Measurements from ENCODE around the gene TGFBR3. TPM values are rescaled to one million over a fixed set of nuclear protein-coding genes. Genes with fewer than 3 reads are reported as not detected.

The TGFBR3 gene
- total and polyA plus RNA-seq, 4 donors = 3.6 to 81.5 (median 33.4) TPM

DNA sequence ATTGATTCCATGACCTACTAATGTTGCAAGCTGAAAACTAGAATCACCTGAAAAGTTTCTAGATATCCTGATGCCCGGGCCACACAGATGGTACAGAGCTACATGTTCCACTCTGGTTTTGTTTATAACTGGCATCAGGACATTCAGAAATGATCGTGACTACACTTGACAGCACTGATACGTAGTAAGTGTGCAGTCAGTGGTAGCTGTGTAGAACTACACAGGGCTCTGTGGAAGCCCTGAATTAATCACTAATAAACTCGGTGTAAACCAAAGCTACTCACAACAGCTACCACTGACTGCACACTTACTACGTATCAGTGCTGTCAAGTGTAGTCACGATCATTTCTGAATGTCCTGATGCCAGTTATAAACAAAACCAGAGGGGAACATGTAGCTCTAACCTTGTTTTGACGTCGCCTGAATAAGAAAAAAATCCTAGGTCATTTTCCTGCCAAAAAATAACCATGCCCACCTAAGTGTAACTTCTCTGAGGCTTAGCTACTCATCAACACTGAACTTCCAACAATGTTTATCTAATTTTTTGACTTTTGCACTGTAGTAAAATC, 149.7 kb downstream of the TGFBR3 start:
- no peak overlapping the region for H3K4me3 ChIP-seq (ENCODE audit: low read length in 2 of 2)
- intact Hi-C loops (cut with DNase I) = loop anchor here in 1 of 2 donors (5.0 kb wide), 1 partner anchor 151 kb away; the partner anchor contains the start of gene TGFBR3
- DNase-seq = no peak
- no peaks in the 10 kb centered on the region for H3K27me3 ChIP-seq (ENCODE audit: control insufficient read depth in 1 of 2, insufficient read depth in 2 of 2, low read length in 1 of 2)
- WGBS, 2 donors = 30 to 31% methylated on average over 8 of the region's 8 CpGs
- peak overlapping the region; percentile 31 to 97 for H3K27ac ChIP-seq (ENCODE audit: low read depth in 1 of 2, low read length in 2 of 2)
- no peaks in the 10 kb centered on the region for H3K36me3 ChIP-seq (ENCODE audit: control insufficient read depth in 1 of 2, insufficient read depth in 2 of 2, low read length in 1 of 2)
- no peaks in the 10 kb centered on the region for H3K9me3 ChIP-seq (ENCODE audit: control insufficient read depth, low read length)
- ATAC-seq (ENCODE audit: low FRiP score) = no peak
- peaks cover 3 to 8% of the 10 kb centered on the region in 2 donors for H3K4me1 ChIP-seq (ENCODE audit: control insufficient read depth in 1 of 2, insufficient read depth in 2 of 2, low read length in 2 of 2)

DNA sequence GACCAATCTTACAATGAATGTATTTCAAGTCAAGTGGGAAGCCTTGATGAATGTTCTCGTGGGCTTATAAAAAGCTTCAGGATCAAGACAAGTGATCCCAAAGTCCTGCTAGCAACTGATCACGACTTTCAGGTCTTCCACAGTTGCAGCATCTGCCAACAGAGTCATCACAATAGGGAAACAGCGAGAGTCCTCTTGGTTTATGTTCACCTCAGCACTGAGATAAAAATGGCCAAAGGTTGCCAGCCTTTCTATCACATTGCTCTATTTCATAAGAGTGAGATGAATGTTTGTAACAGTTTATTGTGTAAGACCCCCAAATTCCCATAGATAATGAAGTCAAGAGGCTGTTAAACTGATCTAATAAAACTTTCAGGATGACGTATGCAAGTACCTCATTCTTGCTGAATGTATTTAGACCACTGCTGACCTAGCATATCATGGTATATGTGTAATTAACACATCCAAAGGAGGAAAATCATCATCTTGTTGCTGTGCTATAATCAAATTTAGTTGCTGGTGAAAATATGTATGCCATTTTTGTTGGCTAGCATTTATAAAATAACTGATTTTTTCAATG, 150.6 kb downstream of the TGFBR3 start:
- Histone ChIP-seq H3K4me1 (ENCODE audit: control insufficient read depth in 1 of 2, insufficient read depth in 2 of 2, low read length in 2 of 2) (peaks cover 3 to 8% of the 10 kb centered on the region in 2 donors), H3K4me3 (ENCODE audit: low read length in 2 of 2) (no peak overlapping the region), H3K9me3 (ENCODE audit: control insufficient read depth, low read length) (no peaks in the 10 kb centered on the region), H3K36me3 (ENCODE audit: control insufficient read depth in 1 of 2, insufficient read depth in 2 of 2, low read length in 1 of 2) (no peaks in the 10 kb centered on the region), H3K27ac (ENCODE audit: low read depth in 1 of 2, low read length in 2 of 2) (no peak overlapping the region), H3K27me3 (ENCODE audit: control insufficient read depth in 1 of 2, insufficient read depth in 2 of 2, low read length in 1 of 2) (no peaks in the 10 kb centered on the region)
- ATAC-seq (ENCODE audit: low FRiP score) = no peak
- intact Hi-C loops (cut with DNase I) = loop anchor here in 1 of 2 donors (5.0 kb wide), 1 partner anchor 152 kb away; the partner anchor contains the start of gene TGFBR3
- no peak for DNase-seq
- 96 to 99% methylated on average over 4 of the region's 4 CpGs for WGBS, 2 donors

- ATAC-seq (ENCODE audit: low FRiP score) = no peak
- Histone ChIP-seq H3K4me3 (ENCODE audit: low read length in 2 of 2) (no peak overlapping the region), H3K9me3 (ENCODE audit: control insufficient read depth, low read length) (no peaks in the 10 kb centered on the region), H3K27me3 (ENCODE audit: control insufficient read depth in 1 of 2, insufficient read depth in 2 of 2, low read length in 1 of 2) (no peaks in the 10 kb centered on the region), H3K4me1 (ENCODE audit: control insufficient read depth in 1 of 2, insufficient read depth in 2 of 2, low read length in 2 of 2) (peaks cover 3 to 8% of the 10 kb centered on the region in 2 donors), H3K27ac (ENCODE audit: low read depth in 1 of 2, low read length in 2 of 2) (no peak overlapping the region), H3K36me3 (ENCODE audit: control insufficient read depth in 1 of 2, insufficient read depth in 2 of 2, low read length in 1 of 2) (no peaks in the 10 kb centered on the region)
- DNase-seq = no peak
- intact Hi-C loops (cut with DNase I) = loop anchor here in 1 of 2 donors (5.0 kb wide), 2 partner anchors 37 to 153 kb away; partner anchors contain the start of gene TGFBR3
- WGBS, 2 donors = 91 to 94% methylated on average over 8 of the region's 8 CpGs
Measured at GRCh38 chr1:91734761-91735160, 151.2 kb downstream of the TGFBR3 start.

GRCh38 chr1:91733108-91733710, 152.7 kb downstream of the TGFBR3 start:
- Histone ChIP-seq H3K36me3 (ENCODE audit: control insufficient read depth in 1 of 2, insufficient read depth in 2 of 2, low read length in 1 of 2) (peaks cover 0 to 3% of the 10 kb centered on the region in 2 donors), H3K27ac (ENCODE audit: low read depth in 1 of 2, low read length in 2 of 2) (no peak overlapping the region), H3K9me3 (ENCODE audit: control insufficient read depth, low read length) (no peaks in the 10 kb centered on the region), H3K4me1 (ENCODE audit: control insufficient read depth in 1 of 2, insufficient read depth in 2 of 2, low read length in 2 of 2) (peaks cover 3 to 8% of the 10 kb centered on the region in 2 donors), H3K27me3 (ENCODE audit: control insufficient read depth in 1 of 2, insufficient read depth in 2 of 2, low read length in 1 of 2) (no peaks in the 10 kb centered on the region), H3K4me3 (ENCODE audit: low read length in 2 of 2) (no peak overlapping the region)
- DNase-seq (no peak), ATAC-seq (ENCODE audit: low FRiP score) (no peak)
- intact Hi-C loops (cut with DNase I) = loop anchor here in 1 of 2 donors (5.0 kb wide), 1 partner anchor 36 kb away; no protein-coding TSS in a partner anchor
- WGBS, 2 donors = 74 to 80% methylated on average over 8 of the region's 8 CpGs

GRCh38 chr1:91732291-91733107, 153.5 kb downstream of the TGFBR3 start:
- Histone ChIP-seq H3K4me3 (ENCODE audit: low read length in 2 of 2) (no peak overlapping the region), H3K27ac (ENCODE audit: low read depth in 1 of 2, low read length in 2 of 2) (no peak overlapping the region), H3K9me3 (ENCODE audit: control insufficient read depth, low read length) (no peaks in the 10 kb centered on the region), H3K36me3 (ENCODE audit: control insufficient read depth in 1 of 2, insufficient read depth in 2 of 2, low read length in 1 of 2) (peaks cover 0 to 3% of the 10 kb centered on the region in 2 donors), H3K4me1 (ENCODE audit: control insufficient read depth in 1 of 2, insufficient read depth in 2 of 2, low read length in 2 of 2) (peaks cover 3 to 8% of the 10 kb centered on the region in 2 donors), H3K27me3 (ENCODE audit: control insufficient read depth in 1 of 2, insufficient read depth in 2 of 2, low read length in 1 of 2) (no peaks in the 10 kb centered on the region)
- no peak for DNase-seq
- intact Hi-C loops (cut with DNase I) = loop anchor here in 1 of 2 donors (5.0 kb wide), 1 partner anchor 35 kb away; no protein-coding TSS in a partner anchor
- 75 to 79% methylated on average over 15 of the region's 15 CpGs for WGBS, 2 donors
- peak; percentile 33 for ATAC-seq (ENCODE audit: low FRiP score)

DNA sequence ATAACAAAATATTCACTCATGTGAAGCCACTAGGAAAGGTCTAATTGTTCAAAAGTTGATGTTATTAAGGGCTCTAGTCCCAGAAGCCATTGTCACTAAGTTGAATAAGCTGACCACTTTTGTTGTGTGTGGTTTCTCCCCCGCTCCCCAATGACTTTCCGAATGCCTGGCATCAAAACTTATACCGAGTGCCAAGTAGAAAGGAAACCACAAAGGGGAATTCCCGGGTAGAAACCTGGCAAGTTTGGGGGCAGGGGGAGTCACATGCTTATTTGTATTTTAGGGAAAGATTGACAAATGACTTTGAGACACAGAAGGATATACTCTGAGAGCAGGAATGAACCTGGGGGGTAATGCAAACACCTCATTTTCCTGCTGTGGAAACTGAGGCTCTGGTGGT, 154.1 kb downstream of the TGFBR3 start:
- H3K4me1 ChIP-seq (ENCODE audit: control insufficient read depth in 1 of 2, insufficient read depth in 2 of 2, low read length in 2 of 2) = peaks cover under 1 to 8% of the 10 kb centered on the region in 2 donors
- H3K27ac ChIP-seq (ENCODE audit: low read depth in 1 of 2, low read length in 2 of 2) = no peak overlapping the region
- DNase-seq (no peak), ATAC-seq (ENCODE audit: low FRiP score) (no peak)
- peaks cover 0 to 3% of the 10 kb centered on the region in 2 donors for H3K36me3 ChIP-seq (ENCODE audit: control insufficient read depth in 1 of 2, insufficient read depth in 2 of 2, low read length in 1 of 2)
- WGBS, 2 donors = 4% methylated on average over 4 of the region's 4 CpGs
- intact Hi-C loops (cut with DNase I) = loop anchor here in 1 of 2 donors (5.0 kb wide), 1 partner anchor 35 kb away; no protein-coding TSS in a partner anchor
- H3K4me3 ChIP-seq (ENCODE audit: low read length in 2 of 2) = no peak overlapping the region
- no peaks in the 10 kb centered on the region for H3K27me3 ChIP-seq (ENCODE audit: control insufficient read depth in 1 of 2, insufficient read depth in 2 of 2, low read length in 1 of 2)
- no peaks in the 10 kb centered on the region for H3K9me3 ChIP-seq (ENCODE audit: control insufficient read depth, low read length)

DNA sequence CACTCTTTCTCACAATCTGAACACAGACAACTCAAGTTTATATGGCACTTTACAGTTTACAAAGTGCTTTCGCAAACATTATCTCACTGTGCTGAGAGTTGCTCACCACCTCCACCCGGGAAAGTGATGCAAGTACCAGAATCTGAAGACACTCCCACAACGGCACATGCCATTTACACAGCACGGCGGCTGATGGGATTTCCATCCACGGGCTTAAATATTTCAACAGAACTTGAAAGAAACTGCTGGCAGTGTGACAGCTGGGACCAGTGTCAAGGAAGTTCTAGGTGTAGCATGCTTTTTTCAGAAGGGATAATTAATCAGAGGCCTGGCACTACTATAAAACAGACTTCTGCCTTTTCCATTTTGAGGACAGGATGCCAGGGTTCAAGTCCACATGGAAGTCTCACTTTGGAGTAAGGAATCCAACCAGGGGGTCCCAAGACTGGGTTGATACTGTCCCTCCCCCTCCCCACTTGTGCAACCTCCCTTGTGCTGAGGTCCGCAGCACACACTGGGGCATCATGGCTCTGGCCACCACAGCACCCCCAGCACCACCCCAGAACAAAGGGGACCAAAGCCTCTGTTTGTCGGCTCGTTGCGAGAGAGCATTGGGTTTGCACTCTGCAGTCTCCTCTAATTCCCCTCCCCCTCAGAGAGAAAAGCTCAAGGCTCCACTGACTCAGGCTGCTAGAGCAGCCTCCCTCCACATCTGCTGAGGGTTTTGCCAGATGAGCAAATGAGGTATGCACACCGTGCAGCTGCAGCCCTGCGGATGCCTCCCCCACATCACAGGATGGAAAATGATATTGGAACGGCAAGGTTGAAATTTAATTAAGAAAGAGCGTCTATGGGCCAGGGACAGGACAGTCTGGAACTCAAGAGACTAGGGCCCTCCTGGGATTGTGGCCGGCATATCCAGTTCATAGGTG, 154.9 kb downstream of the TGFBR3 start:
- H3K27ac ChIP-seq (ENCODE audit: low read depth in 1 of 2, low read length in 2 of 2) = no peak overlapping the region
- no peak overlapping the region for H3K4me3 ChIP-seq (ENCODE audit: low read length in 2 of 2)
- H3K4me1 ChIP-seq (ENCODE audit: control insufficient read depth in 1 of 2, insufficient read depth in 2 of 2, low read length in 2 of 2) = peaks cover 3 to 8% of the 10 kb centered on the region in 2 donors
- DNase-seq (no peak), ATAC-seq (ENCODE audit: low FRiP score) (no peak)
- peaks cover 0 to 3% of the 10 kb centered on the region in 2 donors for H3K36me3 ChIP-seq (ENCODE audit: control insufficient read depth in 1 of 2, insufficient read depth in 2 of 2, low read length in 1 of 2)
- intact Hi-C loops (cut with DNase I) = loop anchor here in 1 of 2 donors (5.0 kb wide), 1 partner anchor 34 kb away; no protein-coding TSS in a partner anchor
- H3K9me3 ChIP-seq (ENCODE audit: control insufficient read depth, low read length) = no peaks in the 10 kb centered on the region
- 78 to 82% methylated on average over 15 of the region's 15 CpGs for WGBS, 2 donors
- no peaks in the 10 kb centered on the region for H3K27me3 ChIP-seq (ENCODE audit: control insufficient read depth in 1 of 2, insufficient read depth in 2 of 2, low read length in 1 of 2)

Data from aorta (tissue), 5 donors.